ENCODE results near the gene ANO2. TPM values are rescaled to one million over a fixed set of nuclear protein-coding genes. Genes with fewer than 3 reads are reported as not detected.
"Not testable (repeated sequence)": the region's sequence is repeated elsewhere in the genome, so short reads cannot be mapped to it uniquely, and the experiment has no call there.

ANO2 gene
- total and polyA plus RNA-seq, 2 donors = 2.9 to 8.8 TPM

DNA sequence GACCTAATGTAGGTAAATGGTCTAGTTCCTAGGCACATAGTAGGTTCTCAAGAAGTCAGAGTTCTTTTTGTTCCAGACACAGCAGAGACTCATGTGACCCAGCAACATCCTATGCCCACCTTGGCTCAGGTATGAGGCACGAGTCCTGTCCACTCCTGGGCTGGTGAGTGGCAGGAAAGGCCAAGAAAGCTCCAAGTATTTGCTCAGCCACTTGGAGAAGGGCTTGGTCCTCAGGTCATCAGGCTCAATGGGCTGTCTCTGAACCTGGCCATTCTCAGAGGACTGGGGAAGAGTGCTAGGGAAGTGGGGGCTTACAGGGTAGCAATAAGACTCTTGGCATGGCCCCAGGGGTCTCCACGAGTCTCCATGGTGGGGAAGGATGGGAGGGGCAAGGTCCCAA is 260.1 kb downstream of the ANO2 start:
- H3K4me1 ChIP-seq (ENCODE audit: insufficient read depth) = no peaks in the 10 kb centered on the region
- H3K36me3 ChIP-seq (ENCODE audit: insufficient read depth) = no peaks in the 10 kb centered on the region
- WGBS = 76% methylated on average over 2 of the region's 2 CpGs
- no peak overlapping the region for H3K27ac ChIP-seq (ENCODE audit: low read depth)
- DNase-seq (ENCODE audit: extremely low spot score) = no peak
- no peak overlapping the region for H3K4me3 ChIP-seq (ENCODE audit: low read depth, low read length)

- Histone ChIP-seq H3K4me1 (ENCODE audit: insufficient read depth) (no peaks in the 10 kb centered on the region), H3K4me3 (ENCODE audit: low read depth, low read length) (no peak overlapping the region), H3K36me3 (ENCODE audit: insufficient read depth) (no peaks in the 10 kb centered on the region), H3K27ac (ENCODE audit: low read depth) (no peak overlapping the region)
- 85% methylated on average over 3 of the region's 3 CpGs for WGBS
- no peak for DNase-seq (ENCODE audit: extremely low spot score)
Measured at GRCh38 chr12:5682581-5682980, 262.5 kb downstream of the ANO2 start.

DNA sequence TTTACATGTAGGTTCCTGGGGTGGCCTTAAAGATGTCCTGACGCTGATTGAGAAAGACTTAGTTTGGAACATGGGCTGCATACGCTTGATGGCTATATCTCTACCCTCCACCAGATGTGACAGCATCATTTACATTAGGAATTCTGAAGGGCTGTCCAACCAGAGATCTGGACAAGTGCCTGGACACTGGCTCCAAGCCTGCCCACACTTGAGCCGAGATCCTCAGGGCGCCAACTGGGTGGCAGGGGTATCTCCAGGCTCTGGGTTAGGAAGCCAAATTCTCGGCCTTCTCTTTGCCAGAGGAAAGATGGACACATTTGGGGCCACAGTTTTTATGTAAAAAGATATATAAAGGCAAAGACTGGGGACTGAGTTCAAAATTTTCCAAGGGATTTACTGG is 266.9 kb downstream of the ANO2 start:
- Histone ChIP-seq H3K4me1 (ENCODE audit: insufficient read depth) (no peaks in the 10 kb centered on the region), H3K36me3 (ENCODE audit: insufficient read depth) (no peaks in the 10 kb centered on the region), H3K27ac (ENCODE audit: low read depth) (no peak overlapping the region), H3K4me3 (ENCODE audit: low read depth, low read length) (no peak overlapping the region)
- DNase-seq (ENCODE audit: extremely low spot score) = no peak
- WGBS = 85% methylated on average over 5 of the region's 5 CpGs

GRCh38 chr12:5669624-5670023 is 275.4 kb downstream of the ANO2 start:
- H3K4me1 ChIP-seq (ENCODE audit: insufficient read depth); H3K36me3 ChIP-seq (ENCODE audit: insufficient read depth); DNase-seq (ENCODE audit: extremely low spot score); H3K4me3 ChIP-seq (ENCODE audit: low read depth, low read length); H3K27ac ChIP-seq (ENCODE audit: low read depth): not testable (repeated sequence)
- 93% methylated on average over 1 of the region's 1 CpG for WGBS

DNA sequence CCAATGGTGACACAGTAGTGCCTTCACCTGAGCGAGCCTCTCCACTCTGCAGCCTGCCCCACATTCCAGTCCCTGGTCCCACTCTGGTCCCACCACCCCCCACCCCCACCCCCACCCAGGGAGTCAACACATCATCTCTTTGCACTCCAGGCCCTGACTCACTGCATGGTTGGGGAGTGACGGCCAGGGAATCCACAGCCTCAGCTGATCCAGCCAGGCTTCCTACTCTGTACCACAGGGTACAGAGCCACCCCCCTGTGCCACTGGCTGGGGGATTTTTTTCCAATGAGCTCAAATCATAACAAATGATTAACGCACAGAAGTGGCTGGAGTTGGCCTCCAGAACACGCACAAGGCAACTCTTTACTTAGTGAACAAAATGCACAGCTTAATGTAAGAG is 279.4 kb downstream of the ANO2 start:
- H3K36me3 ChIP-seq (ENCODE audit: insufficient read depth) = no peaks in the 10 kb centered on the region
- H3K4me3 ChIP-seq (ENCODE audit: low read depth, low read length) = no peak overlapping the region
- DNase-seq (ENCODE audit: extremely low spot score) = no peak
- H3K4me1 ChIP-seq (ENCODE audit: insufficient read depth) = no peaks in the 10 kb centered on the region
- H3K27ac ChIP-seq (ENCODE audit: low read depth) = no peak overlapping the region
- 82% methylated on average over 4 of the region's 4 CpGs for WGBS

- Histone ChIP-seq H3K27ac (ENCODE audit: low read depth) (no peak overlapping the region), H3K4me1 (ENCODE audit: insufficient read depth) (no peaks in the 10 kb centered on the region), H3K4me3 (ENCODE audit: low read depth, low read length) (no peak overlapping the region), H3K36me3 (ENCODE audit: insufficient read depth) (no peaks in the 10 kb centered on the region)
- 91% methylated on average over 8 of the region's 8 CpGs for WGBS
- no peak for DNase-seq (ENCODE audit: extremely low spot score)
Measured at GRCh38 chr12:5661811-5662210, 283.2 kb downstream of the ANO2 start.

GRCh38 chr12:5660238-5660637 is 284.8 kb downstream of the ANO2 start:
- 79% methylated on average over 6 of the region's 6 CpGs for WGBS

GRCh38 chr12:5658339-5658941 is 286.6 kb downstream of the ANO2 start:
- H3K4me3 ChIP-seq (ENCODE audit: low read depth, low read length); H3K27ac ChIP-seq (ENCODE audit: low read depth); H3K36me3 ChIP-seq (ENCODE audit: insufficient read depth); DNase-seq (ENCODE audit: extremely low spot score); H3K4me1 ChIP-seq (ENCODE audit: insufficient read depth): not testable (repeated sequence)
- 92% methylated on average over 3 of the region's 3 CpGs for WGBS

More at GRCh38 chr12:5660238-5660637, 284.8 kb downstream of the ANO2 start:
- Histone ChIP-seq H3K27ac (ENCODE audit: low read depth) (no peak overlapping the region), H3K36me3 (ENCODE audit: insufficient read depth) (no peaks in the 10 kb centered on the region), H3K4me1 (ENCODE audit: insufficient read depth) (no peaks in the 10 kb centered on the region), H3K4me3 (ENCODE audit: low read depth, low read length) (no peak overlapping the region)
- no peak for DNase-seq (ENCODE audit: extremely low spot score)

DNA sequence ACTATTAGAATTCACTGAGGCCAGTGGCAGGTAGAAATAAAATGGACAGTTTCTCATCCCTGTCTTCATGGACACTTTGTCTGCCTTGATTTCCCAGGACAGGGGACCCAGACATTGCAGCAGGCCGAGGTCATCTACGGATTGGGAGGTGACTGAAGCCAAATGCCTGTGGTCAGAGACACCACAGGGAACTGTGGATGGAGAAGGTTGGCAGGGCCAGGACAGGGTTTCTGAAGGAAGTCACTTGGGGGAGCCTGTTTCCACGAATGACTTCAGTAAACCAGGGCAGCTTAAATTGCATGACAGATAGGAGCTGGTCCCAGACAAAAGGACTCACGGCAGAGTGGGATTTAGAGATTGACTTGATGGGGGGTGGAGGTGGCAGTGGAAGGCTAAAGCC is 288.2 kb downstream of the ANO2 start:
- Histone ChIP-seq H3K4me3 (ENCODE audit: low read depth, low read length) (no peak overlapping the region), H3K4me1 (ENCODE audit: insufficient read depth) (no peaks in the 10 kb centered on the region), H3K36me3 (ENCODE audit: insufficient read depth) (no peaks in the 10 kb centered on the region), H3K27ac (ENCODE audit: low read depth) (no peak overlapping the region)
- no peak for DNase-seq (ENCODE audit: extremely low spot score)
- 84% methylated on average over 4 of the region's 4 CpGs for WGBS

- Histone ChIP-seq H3K27ac (ENCODE audit: low read depth) (no peak overlapping the region), H3K4me3 (ENCODE audit: low read depth, low read length) (no peak overlapping the region), H3K4me1 (ENCODE audit: insufficient read depth) (no peaks in the 10 kb centered on the region), H3K36me3 (ENCODE audit: insufficient read depth) (no peaks in the 10 kb centered on the region)
- 86% methylated on average over 3 of the region's 3 CpGs for WGBS
- DNase-seq (ENCODE audit: extremely low spot score) = no peak
Measured at GRCh38 chr12:5655120-5655519, 289.9 kb downstream of the ANO2 start.

DNA sequence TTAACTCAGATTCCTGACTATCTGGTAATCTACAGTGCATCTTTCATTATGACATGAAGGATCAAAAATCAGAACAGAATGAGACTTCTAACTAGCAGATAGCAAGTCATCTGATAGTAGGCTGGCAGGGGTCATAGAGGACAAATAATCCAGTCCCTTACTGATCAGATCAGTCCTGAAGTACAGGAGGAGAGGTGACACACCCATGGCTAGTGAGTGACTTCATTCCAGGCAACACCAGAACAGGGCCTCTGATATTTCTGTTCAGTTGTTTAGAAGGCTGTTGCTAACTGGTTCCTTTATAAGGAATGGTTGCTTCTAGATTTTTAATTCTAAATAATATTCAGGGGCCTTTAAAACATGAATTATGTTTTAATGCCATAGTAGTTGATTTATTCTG is 291.0 kb downstream of the ANO2 start:
- H3K4me1 ChIP-seq (ENCODE audit: insufficient read depth) = no peaks in the 10 kb centered on the region
- no peak overlapping the region for H3K4me3 ChIP-seq (ENCODE audit: low read depth, low read length)
- no peaks in the 10 kb centered on the region for H3K36me3 ChIP-seq (ENCODE audit: insufficient read depth)
- H3K27ac ChIP-seq (ENCODE audit: low read depth) = no peak overlapping the region
- DNase-seq (ENCODE audit: extremely low spot score) = no peak

GRCh38 chr12:5650829-5651461 is 294.1 kb downstream of the ANO2 start:
- WGBS = 26% methylated on average over 1 of the region's 1 CpG
- H3K27ac ChIP-seq (ENCODE audit: low read depth) = no peak overlapping the region
- DNase-seq (ENCODE audit: extremely low spot score) = no peak
- no peaks in the 10 kb centered on the region for H3K4me1 ChIP-seq (ENCODE audit: insufficient read depth)
- H3K36me3 ChIP-seq (ENCODE audit: insufficient read depth) = no peaks in the 10 kb centered on the region
- no peak overlapping the region for H3K4me3 ChIP-seq (ENCODE audit: low read depth, low read length)

GRCh38 chr12:5650281-5650680 is 294.8 kb downstream of the ANO2 start:
- WGBS = 34% methylated on average over 2 of the region's 2 CpGs
- H3K27ac ChIP-seq (ENCODE audit: low read depth) = no peak overlapping the region
- no peaks in the 10 kb centered on the region for H3K4me1 ChIP-seq (ENCODE audit: insufficient read depth)
- H3K4me3 ChIP-seq (ENCODE audit: low read depth, low read length) = no peak overlapping the region
- no peaks in the 10 kb centered on the region for H3K36me3 ChIP-seq (ENCODE audit: insufficient read depth)
- DNase-seq (ENCODE audit: extremely low spot score) = no peak

- WGBS = 34% methylated on average over 9 of the region's 9 CpGs
- Histone ChIP-seq H3K36me3 (ENCODE audit: insufficient read depth) (no peaks in the 10 kb centered on the region), H3K27ac (ENCODE audit: low read depth) (no peak overlapping the region), H3K4me3 (ENCODE audit: low read depth, low read length) (no peak overlapping the region), H3K4me1 (ENCODE audit: insufficient read depth) (no peaks in the 10 kb centered on the region)
- no peak for DNase-seq (ENCODE audit: extremely low spot score)
Measured at GRCh38 chr12:5648692-5649359, 296.2 kb downstream of the ANO2 start.

Data from urinary bladder (tissue), 4 donors.